H1 (cell line): ENCODE measurements around the gene XAF1. TPM values are rescaled to one million over a fixed set of nuclear protein-coding genes. Genes with fewer than 3 reads are reported as not detected.

ENCODE experiments used
- CTCF ChIA-PET: fragments of 300-600 bp; sonication (Branson Sonifier 250); formaldehyde crosslinking; loops from one replicate; lab custom pipeline; 2021; ENCODE audit not compliant: partially characterized antibody; lab: Charles Lee
- POLR2A ChIA-PET: fragments of 300-600 bp; sonication (Branson Sonifier 250); formaldehyde crosslinking; loops from one replicate; lab custom pipeline; 2021; ENCODE audit warnings: inconsistent platforms; ENCODE audit not compliant: partially characterized antibody; lab: Charles Lee
- DNase-seq, 2 experiments: peaks; one replicate each; pipeline versions ENCODE4 v3.0.0 to v3.0.0-alpha.2; 2010 to 2022; ENCODE audit warnings: low spot score in 2 of 2, low read depth in 1 of 2, mixed read lengths in 1 of 2
- FAIRE-seq: peaks from 2 replicates; lab custom pipeline; 2011; peaks lifted over from hg19 to GRCh38; lab: Jason Lieb, UNC
- H2AFZ ChIP-seq: 2 replicates; pipeline ENCODE4 v1.8.1; 2012; ENCODE audit warnings: low read length, inconsistent platforms
- H2AK5ac ChIP-seq: 2 replicates; pipeline ENCODE4 v1.6.1; 2013; ENCODE audit warnings: low read depth, low read length
- H2BK120ac ChIP-seq: replicated peaks from 2 replicates; pipeline ENCODE3; 2013; ENCODE audit warnings: low read depth, low read length, inconsistent platforms
- H2BK12ac ChIP-seq: 2 replicates; pipeline ENCODE4 v1.6.1; 2013; ENCODE audit warnings: low read depth, low read length
- H2BK15ac ChIP-seq: 2 replicates; pipeline ENCODE4 v1.6.1; 2013; ENCODE audit warnings: low read length
- H2BK20ac ChIP-seq: 2 replicates; pipeline ENCODE4 v1.6.1; 2013; ENCODE audit warnings: low read length
- H2BK5ac ChIP-seq: 2 replicates; pipeline ENCODE4 v1.6.1; 2013; ENCODE audit warnings: low read depth, low read length
- H3K14ac ChIP-seq: 2 replicates; pipeline ENCODE4 v1.6.1; 2013; ENCODE audit warnings: inconsistent platforms; ENCODE audit not compliant: insufficient read length
- H3K18ac ChIP-seq: 2 replicates; pipeline ENCODE4 v1.6.1; 2013; ENCODE audit warnings: low read length; ENCODE audit errors: extremely low read depth
- H3K23ac ChIP-seq: 2 replicates; pipeline ENCODE4 v1.6.1; 2013; ENCODE audit warnings: inconsistent platforms; ENCODE audit not compliant: insufficient read length
- H3K23me2 ChIP-seq: 2 replicates; pipeline ENCODE4 v1.6.1; 2013; ENCODE audit warnings: low read depth, low read length
- H3K27ac ChIP-seq: 2 replicates; pipeline ENCODE4 v1.6.1; 2011; ENCODE audit warnings: low read depth, low read length, inconsistent platforms
- H3K27me3 ChIP-seq, 4 experiments: replicated peaks in 1 of 4; 1 replicate in 1 of 4; 2 replicates in 3 of 4; pipeline versions ENCODE4 v1.6.1 to v1.8.1; 2011 to 2013; ENCODE audit warnings: low read length in 3 of 4, mild to moderate bottlenecking in 3 of 4, inconsistent platforms in 2 of 4, mixed read lengths in 2 of 4, moderate library complexity in 1 of 4; ENCODE audit not compliant: control insufficient read depth in 3 of 4, insufficient read depth in 3 of 4; ENCODE audit errors: extremely low read depth in 1 of 4
- H3K36me3 ChIP-seq, 4 experiments: 2 replicates each; pipeline versions ENCODE4 v1.6.1 to v1.8.1; 2011 to 2013; ENCODE audit warnings: mild to moderate bottlenecking in 4 of 4, low read length in 3 of 4, moderate library complexity in 2 of 4, control low read depth in 1 of 4, inconsistent platforms in 1 of 4; ENCODE audit not compliant: insufficient read depth in 4 of 4, control insufficient read depth in 2 of 4
- H3K4ac ChIP-seq: replicated peaks from 2 replicates; pipeline ENCODE3; 2013; ENCODE audit warnings: low read length, low read depth, mixed read lengths, inconsistent platforms; ENCODE audit not compliant: insufficient read length
- H3K4me1 ChIP-seq, 4 experiments: replicated peaks in 1 of 4; 1 replicate in 1 of 4; 2 replicates in 3 of 4; pipeline versions ENCODE4 v1.6.1 to v1.8.1; 2011 to 2013; ENCODE audit warnings: low read length in 3 of 4, inconsistent platforms in 2 of 4, mixed read lengths in 1 of 4; ENCODE audit not compliant: insufficient read depth in 4 of 4, control insufficient read depth in 3 of 4
- H3K4me2 ChIP-seq, 2 experiments: 2 replicates each; pipeline versions ENCODE4 v1.6.1 to v1.8.1; 2011 to 2013; ENCODE audit warnings: low read depth in 2 of 2, low read length in 2 of 2, control low read depth in 1 of 2, inconsistent platforms in 1 of 2, mild to moderate bottlenecking in 1 of 2; ENCODE audit not compliant: insufficient read depth in 1 of 2
- H3K4me3 ChIP-seq, 4 experiments: fragments of 200-600, 300-600 bp in 1 of 4; sonication (generic), shearing (Covaris generic), sonication (Bioruptor Twin) in 1 of 4; 2 replicates each; pipeline versions ENCODE4 v1.5.1 to v1.8.1; 2011 to 2016; ENCODE audit warnings: low read length in 4 of 4, low read depth in 3 of 4, control low read depth in 2 of 4, inconsistent platforms in 2 of 4, mild to moderate bottlenecking in 2 of 4, mixed read lengths in 1 of 4, moderate library complexity in 1 of 4; ENCODE audit not compliant: insufficient read depth in 2 of 4; ENCODE audit errors: extremely low read depth in 1 of 4
- H3K56ac ChIP-seq: replicated peaks from 2 replicates; pipeline ENCODE3; 2013; ENCODE audit warnings: low read depth, mild to moderate bottlenecking, mixed read lengths, low read length, inconsistent platforms; ENCODE audit not compliant: insufficient read length
- H3K79me1 ChIP-seq: 2 replicates; pipeline ENCODE4 v1.6.1; 2013; ENCODE audit warnings: low read depth, low read length, control low read depth
- H3K79me2 ChIP-seq, 2 experiments: 2 replicates each; pipeline versions ENCODE4 v1.6.1 to v1.8.1; 2012 to 2013; ENCODE audit warnings: low read length in 2 of 2, mild to moderate bottlenecking in 2 of 2, inconsistent platforms in 1 of 2; ENCODE audit not compliant: insufficient read depth in 2 of 2, control insufficient read depth in 1 of 2
- H3K9ac ChIP-seq, 4 experiments: replicated peaks in 1 of 4; 1 replicate in 1 of 4; 2 replicates in 3 of 4; pipeline versions ENCODE4 v1.6.1 to v1.8.1; 2011 to 2013; ENCODE audit warnings: low read depth in 3 of 4, low read length in 3 of 4, control low read depth in 2 of 4, mild to moderate bottlenecking in 2 of 4, moderate library complexity in 2 of 4, inconsistent platforms in 1 of 4; ENCODE audit errors: extremely low read depth in 1 of 4
- H3K9me3 ChIP-seq, 2 experiments: 2 replicates each; pipeline versions ENCODE4 v1.6.1 to v1.8.1; 2012 to 2013; ENCODE audit warnings: mild to moderate bottlenecking in 2 of 2, moderate library complexity in 2 of 2, control low read depth in 1 of 2, inconsistent platforms in 1 of 2, low read depth in 1 of 2, low read length in 1 of 2, mixed read lengths in 1 of 2; ENCODE audit not compliant: insufficient read depth in 2 of 2
- H4K20me1 ChIP-seq, 2 experiments: replicated peaks in 1 of 2; 2 replicates each; pipeline versions ENCODE3 to v1.8.1; 2011 to 2013; ENCODE audit warnings: inconsistent platforms in 2 of 2, low read length in 2 of 2, mild to moderate bottlenecking in 1 of 2; ENCODE audit not compliant: insufficient read depth in 2 of 2, control insufficient read depth in 1 of 2
- H4K5ac ChIP-seq: 2 replicates; pipeline ENCODE4 v1.6.1; 2013; ENCODE audit warnings: low read length, low read depth, mixed read lengths, inconsistent platforms; ENCODE audit not compliant: insufficient read length
- H4K8ac ChIP-seq: 2 replicates; pipeline ENCODE4 v1.8.0; 2013; ENCODE audit warnings: mild to moderate bottlenecking, moderate library complexity, low read length, inconsistent platforms; ENCODE audit not compliant: insufficient read depth; ENCODE audit errors: extremely low read depth
- H4K91ac ChIP-seq: replicated peaks from 2 replicates; pipeline ENCODE3; 2013; ENCODE audit warnings: low read length, mixed read lengths, inconsistent platforms; ENCODE audit not compliant: insufficient read length
- CBX8 ChIP-seq: fragments of 300-800, 300-1000 bp; sonication (generic); IDR thresholded peaks from 2 replicates; pipeline ENCODE4 v1.7.1; 2016; ENCODE audit warnings: low read depth, low read length, borderline replicate concordance
- CTCF ChIP-seq, 3 experiments: IDR thresholded peaks; 1 replicate in 2 of 3; 2 replicates in 1 of 3; pipeline versions ENCODE4 v1.5.1 to v1.6.1; 2011; ENCODE audit warnings: low read length in 3 of 3, mild to moderate bottlenecking in 3 of 3, inconsistent platforms in 2 of 3, low read depth in 1 of 3, moderate library complexity in 1 of 3; ENCODE audit not compliant: insufficient read depth in 1 of 3; ENCODE audit errors: control extremely low read depth in 1 of 3
- E2F6 ChIP-seq: IDR thresholded peaks from 2 replicates; pipeline ENCODE4 v1.6.1; 2012; ENCODE audit warnings: inconsistent platforms
- JUN ChIP-seq: IDR thresholded peaks from 2 replicates; pipeline ENCODE4 v1.6.1; 2011; ENCODE audit warnings: low read depth, mild to moderate bottlenecking, improper control_type of control experiment, low read length
- RBBP5 ChIP-seq: IDR thresholded peaks from 2 replicates; pipeline ENCODE4 v1.7.1; 2012; ENCODE audit warnings: low read depth, mild to moderate bottlenecking, inconsistent platforms, low read length, moderate library complexity, borderline replicate concordance
- SP1 ChIP-seq: IDR thresholded peaks from 2 replicates; pipeline ENCODE4 v1.6.1; 2011; ENCODE audit warnings: low read depth, low read length
- USF2 ChIP-seq: IDR thresholded peaks from 2 replicates; pipeline ENCODE4 v1.6.1; 2011; ENCODE audit warnings: low read length, improper control_type of control experiment
- WGBS, 2 experiments: shearing (Covaris generic) in 1 of 2; methylation state at CpG; one replicate each; pipeline versions ENCODE4 v1.1.6 to v1.1.7; 2013 to 2015; ENCODE audit warnings: low lambda C conversion rate in 2 of 2, mixed read lengths in 2 of 2, inconsistent platforms in 1 of 2, low coverage in 1 of 2, missing lambda C conversion rate in 1 of 2; ENCODE audit not compliant: insufficient replicate concordance in 2 of 2, insufficient coverage in 1 of 2, insufficient read length in 1 of 2; ENCODE audit errors: extremely low coverage in 1 of 2, missing lambda C conversion rate in 1 of 2; 5-methylcytosine and 5-hydroxymethylcytosine counted together
- polyA plus RNA-seq, 7 experiments: library from polyadenylated mRNA; depleted of rRNA in 3 of 7; stranded (reverse) in 5 of 7; unstranded in 2 of 7; fragments of >200 nt in 5 of 7; fragments of 200-250 nt in 2 of 7; gene quantifications; 1 replicate in 5 of 7; 2 replicates in 1 of 7; 4 replicates in 1 of 7; pipeline versions ENCODE4 v1.2.1 to v1.2.3, GENCODE V29; 2011 to 2013; ENCODE audit warnings: missing spikeins in 2 of 7, mixed read lengths in 2 of 7
- total RNA-seq: library from RNA; stranded (reverse); fragmentation: NEBNext Ultra II Directional; extraction: Animal tissue kit (Norgen Biotek cat#: 25700); gene quantifications from 2 replicates; pipeline ENCODE4 v1.2.1, GENCODE V29; 2021

Gene XAF1
- total and polyA plus RNA-seq, 2 of the 8 experiments (the other 6 are each of a cell fraction or from before 2014, with no cell fraction given) = not detected

DNA sequence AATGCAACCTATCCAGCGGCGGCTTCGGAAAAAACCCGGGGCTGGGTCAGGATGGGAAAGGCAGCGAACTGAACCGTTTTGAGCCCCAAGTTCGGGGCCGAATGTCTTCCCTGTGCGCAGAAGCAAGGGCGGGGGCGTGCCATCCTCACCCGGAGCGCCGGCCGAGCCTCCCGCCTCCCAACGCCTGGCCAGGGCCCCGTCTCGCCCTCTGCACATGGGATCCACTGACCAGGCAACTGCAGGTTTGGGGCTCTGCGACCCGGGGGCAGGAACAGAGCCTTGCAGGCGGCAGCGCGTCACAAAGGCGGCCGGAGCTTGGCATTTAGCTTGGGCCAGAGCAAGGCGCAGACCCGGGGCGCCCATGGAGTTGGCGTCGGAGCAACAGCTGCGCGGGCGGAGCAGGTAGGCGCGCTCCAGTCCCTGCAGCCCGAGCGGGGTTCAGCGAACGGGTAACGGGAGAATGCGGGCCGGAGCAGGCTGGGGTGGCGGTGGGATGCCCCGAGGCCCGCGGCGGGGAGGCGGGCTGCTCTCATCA is 20.1 kb downstream of the XAF1 start, which contains the start of gene FBXO39:
Gene FBXO39 (plus strand): TSS at position 345 of the 535 bp plus-strand sequence. CDS start 3,654 bp downstream, outside the sequence.
- ChIA-PET POLR2A (interaction anchor here (0.9 kb wide), 1 partner anchor 22 kb away, joined by 3 read pairs; no protein-coding TSS in a partner anchor), CTCF (interaction anchor here (0.7 to 2.7 kb wide), 4 partner anchors 65 to 135 kb away, joined by 3 to 11 read pairs (median 5); no protein-coding TSS in a partner anchor)
- Histone ChIP-seq H3K23ac (no peak within 1 kb of the TSS), H2BK5ac (no peak within 1 kb of the TSS), H2AK5ac (no peak within 1 kb of the TSS), H3K4me3 (peak within 1 kb of the TSS; percentile 29 to 66 (median 59)), H3K9ac (peak within 1 kb of the TSS in 1 of 4 experiments; percentile 24; a peak in 2 of 7 replicates), H3K4me2 (peak within 1 kb of the TSS; percentile 56 to 89), H2BK15ac (no peak within 1 kb of the TSS), H3K79me2 (no peaks in the 10 kb centered on the region), H4K8ac (peak within 1 kb of the TSS; percentile 87), H2BK12ac (no peak within 1 kb of the TSS), H3K79me1 (no peaks in the 10 kb centered on the region; the same call in 1 of the 2 replicates), H3K18ac (no peak within 1 kb of the TSS), H3K27me3 (peaks cover 2 to 17% (median 13%) of the 10 kb centered on the region in 4 experiments), H3K9me3 (peaks cover 0 to 3% of the 10 kb centered on the region in 2 experiments; a peak in 1 of 4 replicates), H3K27ac (no peak within 1 kb of the TSS), H4K91ac (no peak within 1 kb of the TSS), H2BK20ac (no peak within 1 kb of the TSS), H2AFZ (peak within 1 kb of the TSS; percentile 86), H3K4ac (no peak within 1 kb of the TSS), H3K4me1 (peaks cover 0 to 5% (median 0%) of the 10 kb centered on the region in 4 experiments; a peak in 2 of 7 replicates), H4K5ac (no peak within 1 kb of the TSS), H3K23me2 (peaks cover 7% of the 10 kb centered on the region; the same call in 1 of the 2 replicates), H4K20me1 (no peaks in the 10 kb centered on the region), H3K14ac (no peak within 1 kb of the TSS), H2BK120ac (no peak within 1 kb of the TSS), H3K36me3 (no peaks in the 10 kb centered on the region), H3K56ac (no peak within 1 kb of the TSS)
- FAIRE-seq (no peak), DNase-seq (peak in 1 of 2 experiments; percentile 80)
- 3% methylated on average over 41 of the region's 49 CpGs; no CpG with 5 or more reads in 1 of the 2 experiments for WGBS, 2 experiments
- TF ChIP-seq RBBP5 (no peak), CTCF (IDR thresholded peaks at IDR 0.05; ENCODE audit: control extremely low read depth in 1 of 3, insufficient read depth in 1 of 3, low read depth in 1 of 3, low read length in 3 of 3) (no peak), JUN (no peak), E2F6 (peak; percentile 88), CBX8 (no peak), SP1 (peak; percentile 46; the same call in 1 of the 2 replicates), USF2 (no peak)
